Peyer's patch (tissue), 4 donors: Measurements from ENCODE around the gene CDKAL1.

Source experiments
- CTCF ChIP-seq, 6 experiments: fragments of 450-650 bp in 4 of 6; fragments of 200-600 bp in 2 of 6; sonication (generic) in 1 of 6; IDR thresholded peaks; one replicate each; pipeline ENCODE4 v1.5.1; 2017 to 2019; ENCODE audit warnings: antibody characterized with exemption in 6 of 6, mild to moderate bottlenecking in 3 of 6, moderate library complexity in 1 of 6
- POLR2A ChIP-seq, 2 donors: fragments of 450-650 bp; IDR thresholded peaks; one replicate each; pipeline ENCODE4 v1.5.1; 2017; ENCODE audit warnings: antibody characterized with exemption in 2 of 2, mild to moderate bottlenecking in 2 of 2, moderate library complexity in 2 of 2

GRCh38 chr6:21186479-21187055, 652.3 kb downstream of the CDKAL1 start:
- no peak for TF ChIP-seq CTCF (IDR thresholded peaks at IDR 0.05)
- TF ChIP-seq POLR2A (IDR thresholded peaks at IDR 0.05), result no peak
